ENCODE data around the gene RELN. TPM values are rescaled to one million over a fixed set of nuclear protein-coding genes. Genes with fewer than 3 reads are reported as not detected.

The RELN gene
- total RNA-seq, 5 donors from 2014 or later (not counting 1 experiment from before 2014, with no cell fraction given) = 0.20 to 0.50 (median 0.41) TPM; not detected in 2

GRCh38 chr7:103609778-103610177 lies 379.7 kb downstream of the RELN start:
- H3K27ac ChIP-seq (ENCODE audit: low read length) = no peak overlapping the region
- H3K4me1 Mint-ChIP-seq = no peaks in the 10 kb centered on the region
- peaks cover 2 to 10% of the 10 kb centered on the region in 2 donors for H3K27me3 Mint-ChIP-seq
- no peaks in the 10 kb centered on the region for H3K9me3 Mint-ChIP-seq
- no peak overlapping the region for H3K4me3 ChIP-seq (ENCODE audit: control insufficient read depth in 1 of 2, extremely low read depth in 1 of 2, low read length in 1 of 2)
- no peak for ATAC-seq (replicated peaks in 1 of 4)
- H3K36me3 ChIP-seq (ENCODE audit: control insufficient read depth in 2 of 2, extremely low read depth in 1 of 2, insufficient read depth in 1 of 2, low read length in 1 of 2) = no peaks in the 10 kb centered on the region
- H3K36me3 Mint-ChIP-seq = no peaks in the 10 kb centered on the region
- CTCF ChIA-PET = no interaction called here
- H3K9me3 ChIP-seq = no peaks in the 10 kb centered on the region
- H3K4me1 ChIP-seq (ENCODE audit: control insufficient read depth in 1 of 2, extremely low read depth in 1 of 2, insufficient read depth in 2 of 2, low read length in 2 of 2) = no peaks in the 10 kb centered on the region
- no CpG with 5 or more reads among the region's 3 CpGs for WGBS (ENCODE audit: insufficient coverage)
- POLR2A ChIA-PET = no interaction called here
- no peak overlapping the region for H3K4me3 Mint-ChIP-seq
- DNase-seq = no peak
- no peak overlapping the region for H3K27ac Mint-ChIP-seq
- no peaks in the 10 kb centered on the region for H3K27me3 ChIP-seq (replicated peaks in 1 of 2; ENCODE audit: control insufficient read depth in 2 of 2, extremely low read depth in 1 of 2, insufficient read depth in 2 of 2, low read length in 1 of 2)

- ChIA-PET POLR2A (no interaction called here), CTCF (no interaction called here)
- Histone ChIP-seq H3K27ac (ENCODE audit: low read length) (no peak overlapping the region), H3K9me3 (no peaks in the 10 kb centered on the region), H3K4me3 (ENCODE audit: control insufficient read depth in 1 of 2, extremely low read depth in 1 of 2, low read length in 1 of 2) (no peak overlapping the region), H3K27me3 (replicated peaks in 1 of 2; ENCODE audit: control insufficient read depth in 2 of 2, extremely low read depth in 1 of 2, insufficient read depth in 2 of 2, low read length in 1 of 2) (no peaks in the 10 kb centered on the region), H3K36me3 (ENCODE audit: control insufficient read depth in 2 of 2, extremely low read depth in 1 of 2, insufficient read depth in 1 of 2, low read length in 1 of 2) (no peaks in the 10 kb centered on the region), H3K4me1 (ENCODE audit: control insufficient read depth in 1 of 2, extremely low read depth in 1 of 2, insufficient read depth in 2 of 2, low read length in 2 of 2) (no peaks in the 10 kb centered on the region)
- Mint-ChIP-seq H3K4me1 (no peaks in the 10 kb centered on the region), H3K4me3 (no peak overlapping the region), H3K27me3 (peaks cover 2 to 28% of the 10 kb centered on the region in 2 donors), H3K9me3 (peaks cover 0 to 5% (median 0%) of the 10 kb centered on the region in 3 donors), H3K27ac (no peak overlapping the region), H3K36me3 (no peaks in the 10 kb centered on the region)
- whole genome bisulfite sequencing (ENCODE audit: insufficient coverage) = no CpG with 5 or more reads among the region's 3 CpGs
- DNase-seq (no peak), ATAC-seq (replicated peaks in 1 of 4) (no peak)
Measured at GRCh38 chr7:103605640-103606039, 383.8 kb downstream of the RELN start.

GRCh38 chr7:103598326-103598905 lies 391.0 kb downstream of the RELN start:
- Mint-ChIP-seq H3K27me3 (peaks cover 6 to 28% of the 10 kb centered on the region in 2 donors), H3K36me3 (no peaks in the 10 kb centered on the region), H3K4me3 (no peak overlapping the region), H3K4me1 (no peaks in the 10 kb centered on the region), H3K27ac (no peak overlapping the region), H3K9me3 (peaks cover 0 to 5% (median 0%) of the 10 kb centered on the region in 3 donors)
- POLR2A ChIA-PET = no interaction called here
- Histone ChIP-seq H3K27me3 (replicated peaks in 1 of 2; ENCODE audit: control insufficient read depth in 2 of 2, extremely low read depth in 1 of 2, insufficient read depth in 2 of 2, low read length in 1 of 2) (peaks cover 0 to 2% of the 10 kb centered on the region in 2 experiments), H3K9me3 (no peaks in the 10 kb centered on the region), H3K4me1 (ENCODE audit: control insufficient read depth in 1 of 2, extremely low read depth in 1 of 2, insufficient read depth in 2 of 2, low read length in 2 of 2) (no peaks in the 10 kb centered on the region), H3K27ac (ENCODE audit: low read length) (no peak overlapping the region), H3K4me3 (ENCODE audit: control insufficient read depth in 1 of 2, extremely low read depth in 1 of 2, low read length in 1 of 2) (no peak overlapping the region), H3K36me3 (ENCODE audit: control insufficient read depth in 2 of 2, extremely low read depth in 1 of 2, insufficient read depth in 1 of 2, low read length in 1 of 2) (no peaks in the 10 kb centered on the region)
- CTCF ChIA-PET = no interaction called here
- ATAC-seq (replicated peaks in 1 of 4) (no peak), DNase-seq (no peak)
- WGBS (ENCODE audit: insufficient coverage) = no CpG with 5 or more reads among the region's 2 CpGs

GRCh38 chr7:103597606-103598005 lies 391.9 kb downstream of the RELN start:
- H3K36me3 Mint-ChIP-seq = no peaks in the 10 kb centered on the region
- Histone ChIP-seq H3K4me1 (ENCODE audit: control insufficient read depth in 1 of 2, extremely low read depth in 1 of 2, insufficient read depth in 2 of 2, low read length in 2 of 2) (no peaks in the 10 kb centered on the region), H3K9me3 (no peaks in the 10 kb centered on the region), H3K36me3 (ENCODE audit: control insufficient read depth in 2 of 2, extremely low read depth in 1 of 2, insufficient read depth in 1 of 2, low read length in 1 of 2) (no peaks in the 10 kb centered on the region), H3K4me3 (ENCODE audit: control insufficient read depth in 1 of 2, extremely low read depth in 1 of 2, low read length in 1 of 2) (no peak overlapping the region), H3K27me3 (replicated peaks in 1 of 2; ENCODE audit: control insufficient read depth in 2 of 2, extremely low read depth in 1 of 2, insufficient read depth in 2 of 2, low read length in 1 of 2) (peaks cover 0 to 2% of the 10 kb centered on the region in 2 experiments), H3K27ac (ENCODE audit: low read length) (no peak overlapping the region)
- H3K4me3 Mint-ChIP-seq = no peak overlapping the region
- no CpG with 5 or more reads among the region's 2 CpGs for WGBS (ENCODE audit: insufficient coverage)
- DNase-seq (no peak), ATAC-seq (replicated peaks in 1 of 4) (no peak)
- POLR2A ChIA-PET = no interaction called here
- no peaks in the 10 kb centered on the region for H3K4me1 Mint-ChIP-seq
- CTCF ChIA-PET = no interaction called here
- peaks cover 0 to 5% (median 0%) of the 10 kb centered on the region in 3 donors for H3K9me3 Mint-ChIP-seq
- peaks cover 6 to 26% of the 10 kb centered on the region in 2 donors for H3K27me3 Mint-ChIP-seq
- no peak overlapping the region for H3K27ac Mint-ChIP-seq

- Mint-ChIP-seq H3K4me1 (no peaks in the 10 kb centered on the region), H3K4me3 (no peak overlapping the region), H3K27me3 (peaks cover 2 to 8% of the 10 kb centered on the region in 2 donors), H3K36me3 (no peaks in the 10 kb centered on the region), H3K27ac (no peak overlapping the region), H3K9me3 (no peaks in the 10 kb centered on the region)
- Histone ChIP-seq H3K27ac (ENCODE audit: low read length) (no peak overlapping the region), H3K4me1 (ENCODE audit: control insufficient read depth in 1 of 2, extremely low read depth in 1 of 2, insufficient read depth in 2 of 2, low read length in 2 of 2) (no peaks in the 10 kb centered on the region), H3K27me3 (replicated peaks in 1 of 2; ENCODE audit: control insufficient read depth in 2 of 2, extremely low read depth in 1 of 2, insufficient read depth in 2 of 2, low read length in 1 of 2) (peaks cover 0 to 2% of the 10 kb centered on the region in 2 experiments), H3K9me3 (no peaks in the 10 kb centered on the region), H3K4me3 (ENCODE audit: control insufficient read depth in 1 of 2, extremely low read depth in 1 of 2, low read length in 1 of 2) (no peak overlapping the region), H3K36me3 (ENCODE audit: control insufficient read depth in 2 of 2, extremely low read depth in 1 of 2, insufficient read depth in 1 of 2, low read length in 1 of 2) (no peaks in the 10 kb centered on the region)
- ATAC-seq (replicated peaks in 1 of 4) (no peak), DNase-seq (no peak)
- 81% methylated on average over 4 of the region's 5 CpGs for WGBS (ENCODE audit: insufficient coverage)
- ChIA-PET CTCF (no interaction called here), POLR2A (no interaction called here)
Measured at GRCh38 chr7:103594186-103594585, 395.3 kb downstream of the RELN start.

- Histone ChIP-seq H3K4me1 (ENCODE audit: control insufficient read depth in 1 of 2, extremely low read depth in 1 of 2, insufficient read depth in 2 of 2, low read length in 2 of 2) (no peaks in the 10 kb centered on the region), H3K36me3 (ENCODE audit: control insufficient read depth in 2 of 2, extremely low read depth in 1 of 2, insufficient read depth in 1 of 2, low read length in 1 of 2) (no peaks in the 10 kb centered on the region), H3K27me3 (replicated peaks in 1 of 2; ENCODE audit: control insufficient read depth in 2 of 2, extremely low read depth in 1 of 2, insufficient read depth in 2 of 2, low read length in 1 of 2) (peaks cover 0 to 2% of the 10 kb centered on the region in 2 experiments), H3K4me3 (ENCODE audit: control insufficient read depth in 1 of 2, extremely low read depth in 1 of 2, low read length in 1 of 2) (no peak overlapping the region), H3K9me3 (no peaks in the 10 kb centered on the region), H3K27ac (ENCODE audit: low read length) (no peak overlapping the region)
- H3K4me1 Mint-ChIP-seq = no peaks in the 10 kb centered on the region
- no peak for DNase-seq
- H3K4me3 Mint-ChIP-seq = no peak overlapping the region
- ChIA-PET POLR2A (no interaction called here), CTCF (no interaction called here)
- H3K27me3 Mint-ChIP-seq = peaks cover 2 to 8% of the 10 kb centered on the region in 2 donors
- 70% methylated on average over 2 of the region's 2 CpGs for WGBS (ENCODE audit: insufficient coverage)
- no peaks in the 10 kb centered on the region for H3K9me3 Mint-ChIP-seq
- H3K27ac Mint-ChIP-seq = no peak overlapping the region
- no peaks in the 10 kb centered on the region for H3K36me3 Mint-ChIP-seq
- ATAC-seq (replicated peaks in 1 of 4) = no peak
Measured at GRCh38 chr7:103593691-103594090, 395.8 kb downstream of the RELN start.

- DNase-seq (no peak), ATAC-seq (replicated peaks in 1 of 4) (no peak)
- Histone ChIP-seq H3K27ac (ENCODE audit: low read length) (no peak overlapping the region), H3K9me3 (no peaks in the 10 kb centered on the region), H3K4me3 (ENCODE audit: control insufficient read depth in 1 of 2, extremely low read depth in 1 of 2, low read length in 1 of 2) (no peak overlapping the region), H3K4me1 (ENCODE audit: control insufficient read depth in 1 of 2, extremely low read depth in 1 of 2, insufficient read depth in 2 of 2, low read length in 2 of 2) (no peaks in the 10 kb centered on the region), H3K36me3 (ENCODE audit: control insufficient read depth in 2 of 2, extremely low read depth in 1 of 2, insufficient read depth in 1 of 2, low read length in 1 of 2) (no peaks in the 10 kb centered on the region), H3K27me3 (replicated peaks in 1 of 2; ENCODE audit: control insufficient read depth in 2 of 2, extremely low read depth in 1 of 2, insufficient read depth in 2 of 2, low read length in 1 of 2) (peaks cover 0 to 2% of the 10 kb centered on the region in 2 experiments)
- no peaks in the 10 kb centered on the region for H3K4me1 Mint-ChIP-seq
- no peak overlapping the region for H3K4me3 Mint-ChIP-seq
- no peaks in the 10 kb centered on the region for H3K36me3 Mint-ChIP-seq
- ChIA-PET POLR2A (no interaction called here), CTCF (no interaction called here)
- H3K27ac Mint-ChIP-seq = no peak overlapping the region
- H3K27me3 Mint-ChIP-seq = peaks cover 3 to 12% of the 10 kb centered on the region in 2 donors
- no peaks in the 10 kb centered on the region for H3K9me3 Mint-ChIP-seq
Measured at GRCh38 chr7:103592844-103593243, 396.6 kb downstream of the RELN start.
